Activated effector memory CD4-positive, alpha-beta T cell treated with anti-CD3 and anti-CD28 coated beads, Interleukin-2, amount 50 U/mL, for 16 hours (primary cell): ENCODE data around the gene SLC37A1.

Experiments used
- DNase-seq: peaks from one replicate; pipeline ENCODE4 v3.0.0-alpha.2; 2020

The SLC37A1 gene

DNA sequence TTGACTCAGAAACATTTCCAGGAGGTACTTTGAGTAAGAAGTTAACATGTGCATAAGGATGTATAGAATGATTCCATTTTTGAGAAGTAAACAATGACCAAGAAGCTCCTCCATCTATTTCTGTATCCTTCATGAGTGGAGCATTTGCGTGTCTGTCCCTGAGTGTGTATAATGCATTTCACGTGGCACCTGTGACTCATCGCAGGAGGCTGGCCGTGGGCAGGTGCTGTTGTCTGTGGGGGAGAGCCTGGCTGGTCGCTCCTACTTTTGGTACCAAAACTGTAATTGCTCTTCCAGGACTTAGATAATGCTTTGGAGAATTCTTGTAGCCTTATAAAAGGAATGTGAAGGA lies 16.5 kb downstream of the SLC37A1 start:
- peak; percentile 64 for DNase-seq

DNA sequence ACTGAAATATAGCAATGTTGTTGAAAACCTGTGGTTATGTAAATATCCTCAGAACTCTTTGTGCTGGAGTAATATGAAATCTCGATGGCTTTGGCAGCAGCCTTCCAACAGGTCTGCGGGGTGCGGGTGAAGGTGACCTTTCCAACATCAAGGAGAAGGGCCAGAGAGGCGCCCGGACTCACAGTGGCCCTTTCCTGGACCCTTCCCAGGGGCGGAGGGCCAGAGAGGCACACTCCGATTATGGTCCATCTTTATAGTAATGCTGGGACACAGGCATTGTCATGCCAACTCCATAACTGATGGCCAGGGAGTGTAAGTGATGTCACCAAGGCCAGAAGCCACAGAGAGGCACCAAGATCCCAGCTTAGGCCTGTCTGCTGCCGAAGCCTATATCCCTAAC lies 18.1 kb downstream of the SLC37A1 start:
- DNase-seq: peak; percentile 24

DNA sequence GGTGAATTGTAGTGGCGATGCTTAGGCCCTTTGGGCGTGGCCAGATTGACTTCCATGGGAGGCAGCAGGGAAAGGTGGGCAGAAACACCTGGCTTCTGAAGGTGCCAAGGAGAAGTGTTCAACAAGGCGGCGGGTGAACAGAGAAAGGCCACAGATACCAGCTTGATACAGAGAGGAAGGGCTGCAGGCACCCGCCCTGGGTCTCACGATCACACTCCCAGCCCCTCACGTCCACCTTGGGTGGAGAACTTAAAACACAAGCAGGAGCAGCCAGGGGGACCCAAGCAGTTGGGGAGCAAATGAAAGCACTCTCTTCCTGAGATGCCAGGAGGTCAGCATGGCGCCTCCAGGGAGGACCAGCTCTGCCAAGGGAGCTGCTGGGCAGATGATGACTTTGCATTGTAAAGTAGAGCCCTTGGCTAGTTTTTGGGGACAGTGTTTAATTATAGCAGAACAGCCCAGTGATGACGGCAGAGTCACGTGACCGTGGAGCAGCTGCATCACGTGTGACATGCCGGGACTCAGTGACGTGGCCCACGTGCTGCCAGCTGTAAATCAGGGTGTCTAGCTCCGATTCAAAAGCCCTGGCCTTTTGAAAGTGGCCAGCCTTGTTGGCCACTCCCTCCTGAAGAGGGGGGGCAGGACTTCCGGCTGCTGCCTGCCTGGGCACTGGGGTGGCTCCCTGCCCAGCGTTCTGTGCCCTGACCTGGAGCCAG lies 19.0 kb downstream of the SLC37A1 start:
- DNase-seq: peak; percentile 57

DNA sequence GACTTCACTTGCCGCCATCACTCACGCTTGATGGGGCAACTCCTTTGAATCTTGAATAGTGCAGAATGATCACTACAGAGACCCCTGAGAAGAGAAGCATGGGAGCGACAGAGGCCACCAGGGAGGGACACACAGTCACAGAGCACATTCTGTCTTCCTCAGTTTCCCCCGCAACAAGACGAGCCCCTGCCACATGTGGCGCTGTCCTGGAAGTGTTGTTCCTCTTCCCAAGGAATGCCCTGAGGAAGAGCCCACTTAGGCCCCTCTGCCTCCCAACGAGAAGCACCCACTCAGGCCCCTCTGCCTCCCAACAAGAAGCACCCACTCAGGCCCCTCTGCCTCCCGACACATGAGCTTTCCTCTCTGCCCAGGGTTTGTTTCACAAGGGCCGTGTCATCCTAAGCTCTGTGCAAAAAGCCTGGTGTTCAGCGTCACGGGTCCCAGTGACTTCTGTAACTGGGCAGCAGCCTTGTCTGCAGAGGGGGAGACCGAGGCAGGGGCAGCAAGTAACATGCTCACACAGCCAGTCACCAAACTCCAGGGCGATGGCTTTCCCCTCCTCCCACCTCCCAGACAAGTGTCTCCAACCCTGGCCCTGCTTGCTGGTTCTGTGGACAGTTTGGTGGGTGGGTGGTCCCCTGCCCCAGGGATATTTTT lies 19.8 kb downstream of the SLC37A1 start:
- DNase-seq: peak; percentile 52

DNA sequence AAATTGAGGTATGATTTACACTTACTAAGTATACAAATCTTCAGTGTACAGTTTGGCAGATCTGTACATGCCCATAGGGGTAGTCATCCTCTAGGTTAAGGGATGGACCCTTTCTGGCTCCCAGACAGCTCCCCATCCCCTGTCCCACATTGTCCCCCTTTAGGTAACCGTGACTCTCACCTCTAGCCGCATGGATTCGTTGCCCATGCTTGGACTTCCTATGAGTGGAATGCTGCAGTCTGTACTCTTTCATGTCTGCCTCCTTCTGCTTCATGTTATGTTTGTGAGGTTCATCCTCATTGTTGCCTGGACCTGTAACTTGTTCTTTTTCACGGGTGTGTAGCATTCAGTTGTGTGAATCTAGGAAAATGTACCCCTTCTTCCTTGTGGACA lies 20.3 kb downstream of the SLC37A1 start:
- no peak for DNase-seq

DNA sequence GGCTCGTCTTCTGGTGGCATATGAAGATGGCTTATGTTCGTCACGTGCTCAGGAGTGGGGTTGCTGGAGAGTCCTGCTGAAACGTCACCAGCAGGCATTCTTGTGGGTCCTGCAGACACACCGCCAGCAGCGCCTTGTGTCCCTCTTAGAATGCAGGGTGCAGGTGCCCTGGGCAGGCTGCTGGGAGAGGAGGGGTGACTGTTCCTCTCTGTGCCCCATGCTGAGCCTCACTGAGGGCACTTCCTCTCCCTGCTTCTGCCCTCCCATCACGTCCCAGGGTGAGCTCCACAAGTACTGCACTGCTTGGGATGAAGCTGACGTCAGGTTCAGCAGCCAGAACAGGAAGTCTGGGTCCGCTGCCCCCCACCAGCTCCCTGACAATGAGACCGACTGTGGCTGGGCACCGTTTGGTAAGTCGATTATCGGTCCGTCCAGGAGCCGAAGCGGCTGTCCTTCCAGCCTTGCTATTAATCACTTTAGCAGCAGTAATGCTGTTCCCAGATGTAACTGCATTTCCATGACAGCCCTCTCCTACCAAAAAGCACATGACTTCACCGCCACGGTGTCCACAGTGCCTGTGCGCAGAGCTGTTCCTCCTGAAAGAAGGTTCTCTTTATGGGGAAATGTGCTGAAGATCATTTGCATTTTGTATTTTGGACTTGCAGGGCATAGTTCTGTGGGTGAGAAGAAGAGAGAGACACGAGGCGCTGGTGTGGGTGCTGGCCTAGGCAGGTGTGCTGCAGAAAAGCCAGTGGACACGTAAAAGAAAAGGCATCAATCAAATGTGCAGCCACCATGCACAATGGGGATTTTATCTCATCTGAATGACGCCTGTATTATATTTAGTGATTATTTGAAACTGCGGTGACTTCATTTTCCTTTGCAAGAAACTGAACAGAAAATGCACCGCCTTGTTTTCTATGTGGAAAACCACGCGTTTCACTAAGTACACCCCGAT lies 21.0 kb downstream of the SLC37A1 start:
- DNase-seq: peak; percentile 51

DNA sequence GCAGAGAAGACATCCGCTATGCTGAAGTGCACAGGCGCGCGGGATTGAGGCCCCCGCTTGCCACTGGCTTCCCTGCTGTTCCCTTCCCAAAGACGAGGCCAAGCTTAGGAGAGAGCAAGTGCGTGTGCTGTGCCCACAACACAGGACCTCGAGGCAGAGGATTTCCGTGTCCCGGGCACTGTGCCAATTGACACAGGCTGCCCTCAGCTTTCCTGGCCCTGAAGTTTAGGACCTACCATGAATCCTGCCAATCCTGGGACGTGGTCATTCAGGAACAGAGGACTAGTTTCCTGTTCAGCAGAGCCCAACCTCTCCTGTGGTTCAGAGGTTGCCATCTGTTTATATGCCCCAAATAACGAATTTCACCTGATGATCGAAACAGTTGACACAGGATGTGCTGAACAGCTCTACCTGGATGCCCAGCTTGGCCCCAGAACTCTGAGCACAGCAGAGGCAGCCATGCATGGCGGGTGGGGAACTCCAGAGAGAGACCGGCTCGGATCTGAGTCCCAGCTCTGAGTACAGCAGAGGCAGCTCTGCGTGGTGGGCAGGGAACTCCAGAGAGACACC lies 22.0 kb downstream of the SLC37A1 start:
- peak; percentile 61 for DNase-seq

DNA sequence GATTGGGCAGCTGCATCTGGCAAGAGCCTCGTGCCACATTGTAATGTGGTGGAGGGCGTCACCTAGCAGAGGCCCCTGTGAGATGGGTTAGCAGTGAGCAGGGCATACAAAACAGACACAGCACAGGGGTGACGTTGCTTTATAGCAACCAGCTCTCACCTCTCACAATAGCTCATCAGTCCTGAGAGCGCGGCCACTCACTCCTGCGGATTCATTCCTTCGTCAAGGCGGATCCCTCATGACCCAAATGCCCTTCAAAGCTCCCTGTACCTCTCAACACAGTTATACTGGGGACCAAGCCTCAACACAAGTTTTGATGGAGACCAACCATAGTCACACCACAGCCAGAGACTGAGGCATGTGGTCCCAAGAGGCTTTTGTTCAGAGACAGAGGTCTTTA lies 22.9 kb downstream of the SLC37A1 start:
- peak; percentile 37 for DNase-seq

DNA sequence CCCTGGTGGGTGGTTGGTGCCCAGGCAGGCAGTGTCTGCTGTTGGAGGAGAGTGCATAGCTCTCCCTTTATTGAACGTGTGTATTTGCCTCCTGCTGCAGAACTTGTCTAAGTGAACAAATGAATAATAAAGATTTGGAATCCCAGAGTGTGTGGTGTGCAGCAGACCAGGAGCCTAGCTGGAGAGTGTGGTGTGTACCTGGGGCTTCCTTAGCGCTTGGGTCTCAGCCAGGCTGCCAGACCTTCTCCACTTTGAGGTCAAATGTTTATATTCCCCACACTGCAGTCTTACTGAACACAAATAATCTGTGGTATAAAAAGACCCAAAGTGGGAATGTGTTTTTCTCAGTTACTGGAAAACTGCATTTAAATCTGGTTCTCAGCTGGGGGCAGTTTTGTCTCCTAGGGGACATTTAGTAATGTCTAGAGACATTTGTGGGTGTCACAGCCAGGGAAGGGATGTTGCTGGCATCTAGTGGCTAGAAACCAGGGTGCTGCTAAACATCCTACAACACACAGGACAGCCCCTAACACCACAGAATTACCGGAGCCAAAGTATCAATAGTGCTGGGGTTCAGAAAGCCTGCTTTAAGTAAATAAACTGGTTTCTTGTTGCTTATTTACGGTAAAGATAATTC lies 23.6 kb downstream of the SLC37A1 start:
- DNase-seq: no peak

DNA sequence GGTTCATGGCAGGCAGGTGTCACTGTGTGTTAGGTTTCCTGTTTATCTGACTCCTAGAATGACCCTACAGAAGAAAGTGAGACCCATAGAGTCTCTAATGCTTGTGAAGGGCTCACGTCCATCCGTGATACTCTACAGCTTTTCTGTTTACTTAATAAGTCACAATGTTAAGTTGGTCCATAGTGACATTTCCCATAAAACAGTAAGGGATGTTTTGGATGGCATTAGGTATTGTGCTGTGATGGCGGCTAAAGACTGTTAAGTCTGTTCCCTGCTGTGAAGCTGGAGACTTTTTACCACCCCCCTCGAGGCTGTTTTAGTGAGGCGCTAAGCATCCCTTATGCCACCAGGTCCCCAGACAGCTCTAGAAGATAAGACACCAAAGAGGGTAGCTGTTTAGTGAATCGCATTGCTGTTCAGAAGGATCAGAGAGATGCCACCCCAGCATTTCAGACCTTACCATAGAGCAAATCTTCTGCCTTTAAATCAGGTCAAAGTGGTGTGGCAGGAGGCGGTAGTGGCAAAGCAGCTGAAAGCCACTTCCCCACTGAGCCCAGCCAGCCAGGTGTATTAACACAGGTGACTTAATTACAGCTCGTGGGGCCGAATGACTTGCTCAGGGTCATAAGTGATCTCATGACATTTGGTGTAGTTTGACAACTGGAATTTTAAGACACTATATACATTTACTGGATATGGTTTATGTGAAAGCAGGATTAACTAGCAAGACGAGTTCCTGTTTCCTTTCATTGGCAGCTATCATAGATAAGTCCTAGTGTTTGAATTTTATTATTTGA lies 25.0 kb downstream of the SLC37A1 start:
- DNase-seq: no peak

DNA sequence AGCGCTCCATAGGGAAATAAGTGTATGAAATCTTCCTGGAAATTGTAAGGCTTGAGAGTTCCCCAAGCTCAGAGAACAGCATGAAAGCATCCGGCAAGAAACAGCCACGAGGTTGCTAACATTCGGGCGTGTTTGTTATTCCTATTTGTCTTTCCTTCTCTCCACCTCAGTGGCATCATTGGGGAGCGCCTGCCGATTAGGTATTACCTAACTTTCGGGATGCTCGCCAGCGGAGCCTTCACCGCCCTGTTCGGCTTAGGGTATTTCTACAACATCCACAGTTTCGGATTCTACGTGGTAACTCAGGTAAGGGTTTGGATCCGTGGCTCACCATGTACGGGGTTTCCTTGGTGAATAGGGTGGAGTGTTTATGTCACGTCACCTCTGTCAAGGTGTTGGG lies 25.7 kb downstream of the SLC37A1 start:
- no peak for DNase-seq

DNA sequence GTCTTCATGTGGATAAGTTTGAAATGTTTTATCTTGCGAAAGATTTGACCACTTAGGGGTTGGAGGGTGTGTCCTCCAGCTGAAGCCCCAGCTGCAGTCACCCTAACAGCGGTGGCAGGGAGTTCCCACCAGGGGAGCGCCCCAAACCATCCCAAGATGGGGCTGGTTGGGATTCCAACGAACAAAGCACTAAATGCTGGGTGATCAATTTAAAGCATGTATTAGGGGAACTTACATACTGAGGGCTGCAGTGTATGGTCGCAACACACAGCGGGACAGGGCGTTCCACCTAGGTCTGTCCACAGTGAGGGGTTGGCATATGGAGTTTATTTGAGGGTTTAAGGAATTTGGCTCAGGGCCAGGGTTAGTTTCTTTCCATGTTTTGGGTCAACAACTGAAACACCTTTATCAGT lies 26.3 kb downstream of the SLC37A1 start:
- DNase-seq: no peak

DNA sequence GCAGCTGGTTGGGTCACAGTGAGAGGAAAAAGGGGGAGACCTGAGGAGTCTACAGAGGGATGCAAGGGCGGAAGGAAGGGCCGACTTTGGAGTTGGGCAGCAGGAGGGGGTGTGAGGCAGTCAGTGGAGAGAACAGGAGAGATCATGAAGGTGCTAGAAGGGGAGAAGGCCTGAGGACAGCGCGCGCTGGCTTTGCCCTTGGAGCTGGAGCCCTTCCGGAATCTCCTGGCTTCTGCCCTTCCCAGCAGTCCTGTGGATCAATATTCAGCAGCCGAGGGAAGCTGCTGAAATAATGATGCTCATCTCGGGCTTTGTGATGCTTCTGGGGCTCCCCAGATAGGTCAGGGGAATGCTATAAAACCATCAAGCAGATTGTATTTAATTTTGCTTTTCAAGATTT lies 26.7 kb downstream of the SLC37A1 start:
- no peak for DNase-seq

DNA sequence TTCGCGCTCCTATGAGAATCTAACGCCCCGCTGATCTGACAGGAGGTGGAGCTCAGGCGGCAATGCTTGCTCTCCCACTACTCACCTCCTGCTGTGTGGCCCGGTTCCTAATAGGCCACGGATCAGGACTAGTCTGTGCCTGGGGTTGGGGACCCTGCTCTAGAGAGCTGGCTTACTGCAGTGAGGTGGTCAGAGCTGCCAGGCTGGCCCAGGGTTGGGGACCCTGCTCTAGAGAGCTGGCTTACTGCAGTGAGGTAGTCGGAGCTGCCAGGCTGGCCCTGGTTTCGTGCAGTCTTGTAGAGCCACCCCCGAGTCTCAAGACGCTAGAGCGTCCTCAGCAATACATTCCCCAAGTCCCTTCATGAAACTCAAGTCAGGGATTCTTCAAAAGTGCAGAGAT lies 27.5 kb downstream of the SLC37A1 start:
- no peak for DNase-seq

DNA sequence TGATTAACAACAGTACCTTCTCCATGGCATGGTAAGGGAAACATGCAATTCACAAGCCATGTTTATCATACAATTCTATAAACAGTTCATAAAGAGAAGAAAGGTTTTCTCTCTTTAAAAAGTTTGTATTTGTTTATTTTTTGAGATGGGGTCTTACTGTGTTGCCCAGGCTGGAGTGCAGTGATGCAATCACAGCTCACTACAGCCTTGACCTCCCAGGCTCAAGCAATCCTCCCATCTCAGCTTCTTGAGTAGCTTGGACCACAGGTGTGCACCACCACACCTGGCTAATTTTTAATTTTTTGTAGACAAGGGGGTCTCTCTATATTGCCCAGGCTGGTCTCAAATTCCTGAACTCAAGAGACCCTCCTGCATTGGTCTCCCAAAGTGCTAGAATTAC lies 28.0 kb downstream of the SLC37A1 start:
- DNase-seq: no peak

DNA sequence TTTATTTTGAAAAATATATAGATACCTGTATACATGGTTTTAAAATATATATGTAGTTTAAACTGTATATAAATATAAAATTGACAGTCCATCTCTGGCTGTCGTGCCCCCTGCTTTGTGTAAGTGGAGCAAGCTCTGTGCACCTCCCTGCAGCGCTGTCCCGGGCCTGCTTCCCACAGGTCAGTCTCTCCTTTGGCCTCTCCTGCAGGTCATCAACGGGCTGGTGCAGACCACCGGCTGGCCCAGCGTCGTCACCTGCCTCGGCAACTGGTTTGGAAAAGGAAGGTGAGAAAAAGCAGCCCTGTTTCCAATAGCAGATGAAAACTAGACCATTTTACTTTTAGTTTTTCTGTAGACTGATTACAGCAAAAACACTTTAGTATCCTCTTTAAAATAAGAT lies 28.5 kb downstream of the SLC37A1 start:
- DNase-seq: no peak

DNA sequence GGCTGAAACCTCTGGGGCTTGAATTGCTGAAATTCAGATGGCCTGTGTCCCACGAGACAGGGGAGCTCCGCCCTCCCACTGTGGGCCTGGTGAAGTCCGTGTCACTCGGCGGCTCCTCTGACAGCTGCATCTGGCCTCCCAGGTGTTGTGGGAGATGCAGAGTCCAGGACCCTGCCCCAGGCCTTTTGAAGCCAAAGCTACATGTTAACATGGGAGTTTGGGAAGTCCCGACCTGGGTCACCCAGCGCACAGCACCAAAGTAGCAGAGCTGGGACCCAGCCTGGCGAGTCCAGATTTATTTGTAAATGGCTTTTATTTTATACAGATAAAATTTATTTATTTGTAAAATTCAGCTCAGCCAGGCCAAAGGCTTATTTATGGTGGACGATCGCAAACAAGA lies 28.9 kb downstream of the SLC37A1 start:
- no peak for DNase-seq

DNA sequence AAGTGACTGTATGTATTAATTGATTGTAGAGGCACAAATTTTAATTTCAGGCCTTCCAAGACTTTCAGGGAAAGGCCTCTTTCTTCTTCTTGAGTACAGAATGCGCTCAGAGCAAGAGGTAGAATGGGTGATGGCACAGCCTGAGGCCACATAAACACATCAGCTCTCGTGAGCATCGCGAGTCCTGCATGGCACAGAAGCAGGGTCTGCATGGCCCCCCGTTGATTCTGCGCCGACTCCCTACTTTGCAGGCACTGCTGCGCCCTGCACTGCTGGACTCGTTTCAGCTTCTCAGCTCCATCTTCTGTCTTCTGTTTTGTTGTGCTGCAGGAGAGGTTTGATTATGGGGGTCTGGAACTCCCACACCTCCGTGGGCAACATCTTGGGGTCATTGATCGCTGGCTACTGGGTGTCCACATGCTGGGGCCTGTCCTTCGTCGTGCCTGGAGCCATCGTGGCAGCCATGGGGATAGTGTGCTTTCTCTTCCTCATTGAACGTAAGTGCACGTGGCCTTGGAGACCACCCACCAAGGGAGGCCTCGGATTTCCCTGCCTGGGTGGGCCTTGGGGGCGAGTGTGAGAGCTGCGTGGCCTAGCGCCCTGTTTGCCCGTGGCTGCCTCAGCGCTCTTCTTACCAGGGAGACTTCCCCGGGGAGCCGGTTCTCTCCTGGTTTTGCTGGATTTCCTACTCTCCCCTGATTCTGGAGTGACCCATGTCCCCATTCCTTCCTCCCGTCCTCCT lies 29.6 kb downstream of the SLC37A1 start:
- DNase-seq: no peak

DNA sequence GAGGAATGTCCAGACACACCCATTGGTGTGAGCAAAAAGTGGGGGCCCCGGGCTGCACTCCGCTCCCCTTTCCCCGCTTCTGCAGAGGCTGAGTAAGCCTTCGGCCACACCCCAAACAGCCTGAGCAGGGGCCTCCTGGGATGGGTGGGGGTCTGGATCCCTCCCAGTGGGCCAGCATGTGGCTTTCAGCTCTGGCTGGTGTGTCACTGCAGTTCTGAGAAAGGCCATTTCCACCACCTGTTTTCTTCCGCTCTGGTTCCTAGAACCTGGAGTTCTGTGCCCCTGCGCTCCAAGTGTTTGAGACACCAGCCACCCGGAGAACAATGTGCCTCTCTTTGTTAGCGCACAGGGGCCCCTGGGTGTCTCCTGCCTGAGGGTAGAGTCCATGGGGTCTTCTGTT lies 30.9 kb downstream of the SLC37A1 start:
- no peak for DNase-seq

DNA sequence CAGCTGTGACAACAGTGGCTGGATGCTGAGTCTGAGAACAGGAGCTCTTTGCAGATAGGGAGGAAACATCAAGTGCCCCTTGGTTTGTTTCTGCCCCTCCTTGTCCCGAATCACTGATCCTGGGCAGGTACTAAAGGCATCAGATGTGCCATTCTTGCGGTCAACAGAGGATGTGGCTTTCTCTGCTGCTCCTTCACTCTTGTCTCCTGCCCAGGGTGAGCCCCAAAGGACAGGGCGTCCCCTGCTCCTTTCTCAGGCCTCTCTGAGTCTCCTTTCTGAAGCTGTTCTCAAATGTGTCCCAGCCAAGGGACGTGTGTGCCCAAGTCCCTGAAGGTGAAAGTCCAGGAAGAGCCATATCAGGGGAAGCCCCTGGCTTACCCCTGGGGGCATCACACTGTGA lies 31.7 kb downstream of the SLC37A1 start:
- no peak for DNase-seq

DNA sequence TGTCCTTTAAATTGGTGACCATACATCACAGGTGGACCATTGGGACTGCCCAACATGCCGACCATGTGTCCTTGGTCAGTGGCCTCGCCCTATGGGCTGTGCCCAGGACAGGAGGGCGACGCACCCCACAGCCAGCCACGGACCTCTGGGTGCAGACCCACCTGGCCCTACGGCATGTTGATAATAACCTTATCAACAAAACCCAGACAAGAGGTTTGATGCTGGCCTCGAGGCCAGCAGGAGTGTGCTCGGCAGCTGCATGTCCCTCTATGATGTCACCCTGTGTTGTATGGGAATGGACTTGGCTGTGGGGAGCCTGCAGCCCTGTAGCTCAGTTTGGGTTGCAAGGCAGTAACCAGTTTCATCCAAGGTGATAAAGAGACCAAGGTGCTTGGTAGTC lies 32.1 kb downstream of the SLC37A1 start:
- no peak for DNase-seq
